Activated T-cell treated with anti-CD3 and anti-CD28 coated beads, Interleukin-2, amount 50 U/mL, for 72 hours (primary cell): ENCODE data around the gene TBC1D3. TPM values are rescaled to one million over a fixed set of nuclear protein-coding genes. Genes with fewer than 3 reads are reported as not detected.
"Not testable (repeated sequence)": the region's sequence is repeated elsewhere in the genome, so short reads cannot be mapped to it uniquely, and the experiment has no call there.

Experiments used
- ATAC-seq, 2 donors: fragments of 150-1000 bp; cut with Tn5 transposase; replicated peaks in 1 of 2; 2 replicates each; pipeline ENCODE4 v1.10.0; 2021; ENCODE audit warnings: moderate library complexity in 2 of 2, mild to moderate bottlenecking in 1 of 2
- DNase-seq, 2 donors: peaks; one replicate each; pipeline ENCODE4 v3.0.0; 2021 to 2022; ENCODE audit warnings: mixed read lengths in 1 of 2
- H3K27ac Mint-ChIP-seq: one replicate; pipeline ENCODE4 v1.8.0; 2022; ENCODE audit warnings: mild to moderate bottlenecking, moderate library complexity, mixed read lengths
- H3K27me3 Mint-ChIP-seq: one replicate; pipeline ENCODE4 v1.8.0; 2022; ENCODE audit warnings: low read depth, mixed read lengths
- H3K36me3 Mint-ChIP-seq, 2 donors: one replicate each; pipeline ENCODE4 v1.8.0; 2022; ENCODE audit warnings: mixed read lengths in 2 of 2, mild to moderate bottlenecking in 1 of 2; ENCODE audit not compliant: insufficient read depth in 2 of 2
- H3K4me1 Mint-ChIP-seq: one replicate; pipeline ENCODE4 v1.8.0; 2022; ENCODE audit warnings: low read depth, mixed read lengths
- H3K4me3 Mint-ChIP-seq, 2 donors: one replicate each; pipeline ENCODE4 v1.8.0; 2022; ENCODE audit warnings: mild to moderate bottlenecking in 2 of 2, mixed read lengths in 2 of 2, moderate library complexity in 2 of 2
- H3K9me3 Mint-ChIP-seq, 2 donors: one replicate each; pipeline ENCODE4 v1.8.0; 2022; ENCODE audit warnings: mixed read lengths in 2 of 2
- total RNA-seq, 2 donors: library from RNA; stranded (reverse); gene quantifications; one replicate each; pipeline ENCODE4 v1.2.3, GENCODE V29; 2022

TBC1D3 gene
- total RNA-seq = not detected

DNA sequence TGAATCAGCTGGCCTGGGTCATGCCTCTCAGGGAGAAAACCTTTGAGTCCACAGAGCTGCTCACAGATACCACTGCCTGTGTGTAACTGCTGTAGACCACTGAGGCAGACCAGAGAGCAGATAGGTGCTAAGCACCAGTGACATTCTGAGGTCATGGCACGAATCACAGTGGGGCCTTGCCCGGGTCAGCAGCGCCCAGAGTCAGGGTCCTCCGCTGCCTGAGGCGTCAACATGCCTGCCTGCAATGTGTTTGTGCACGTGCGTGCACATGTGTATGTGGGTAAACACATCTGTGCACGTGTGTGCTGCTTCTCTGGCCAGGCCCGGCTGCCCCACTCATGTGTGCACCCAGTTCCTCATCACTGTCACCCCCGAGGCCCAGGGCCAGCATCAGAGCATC is at the start of gene TBC1D3:
TBC1D3 (minus strand) TSS at position 101 of the 400 bp plus-strand sequence. CDS start 1,526 bp downstream, outside the sequence.
- not testable (repeated sequence) for H3K9me3 Mint-ChIP-seq, H3K4me1 Mint-ChIP-seq, H3K27me3 Mint-ChIP-seq, ATAC-seq, H3K27ac Mint-ChIP-seq, DNase-seq, H3K36me3 Mint-ChIP-seq, H3K4me3 Mint-ChIP-seq

DNA sequence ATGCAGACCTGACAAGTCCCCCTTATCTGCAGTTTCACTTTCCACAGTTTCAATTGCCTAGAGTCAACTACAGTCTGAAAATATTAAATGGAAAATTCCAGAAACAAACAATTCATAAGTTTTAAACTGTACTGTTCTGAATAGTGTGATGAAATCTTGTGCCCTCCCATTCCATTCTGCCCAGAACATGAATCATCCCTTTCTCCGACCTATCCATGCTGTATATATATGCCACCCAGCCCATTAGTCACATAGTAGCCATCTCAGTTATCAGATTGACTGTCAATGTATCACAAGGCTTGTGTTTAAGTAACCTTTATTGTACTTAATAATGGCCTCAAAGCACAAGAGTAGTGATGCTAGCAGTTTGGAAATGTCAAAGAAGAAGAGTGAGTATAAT is 40.4 kb upstream of the TBC1D3 start:
- H3K36me3 Mint-ChIP-seq, DNase-seq, H3K4me1 Mint-ChIP-seq, H3K27ac Mint-ChIP-seq, H3K27me3 Mint-ChIP-seq, H3K4me3 Mint-ChIP-seq, H3K9me3 Mint-ChIP-seq: not testable (repeated sequence)
- peak in 1 of 2 donors; percentile 58 for ATAC-seq

DNA sequence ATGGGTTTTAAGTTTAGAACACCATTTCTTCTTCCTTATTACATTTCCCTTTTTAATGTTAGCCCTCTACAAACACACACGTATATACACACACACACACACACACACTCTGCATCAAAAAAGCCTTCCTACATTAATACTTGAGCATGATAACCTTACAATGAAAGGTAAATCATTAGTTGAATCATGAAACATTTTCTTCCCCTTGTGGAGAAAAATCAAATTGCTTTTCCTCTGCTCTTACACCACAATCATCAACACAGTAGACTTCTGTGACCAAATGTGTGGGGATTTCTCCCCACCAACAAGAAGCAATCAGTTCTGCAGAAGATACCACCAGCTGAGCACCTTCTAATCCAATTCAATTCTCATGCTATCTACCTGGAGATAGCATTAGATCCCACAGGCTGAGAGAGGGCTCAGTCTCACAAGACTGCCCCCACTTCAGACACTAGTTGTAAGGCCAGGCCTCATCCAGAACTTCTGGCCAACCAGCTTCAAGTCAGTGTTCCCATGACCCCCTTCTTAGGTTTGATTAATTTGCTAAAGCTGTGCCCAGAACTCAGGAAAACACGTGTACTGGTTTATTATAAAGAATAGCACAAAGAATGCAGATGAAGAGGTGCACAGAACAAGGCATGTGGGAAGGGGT is 33.6 kb upstream of the TBC1D3 start:
- not testable (repeated sequence) for H3K4me3 Mint-ChIP-seq, H3K4me1 Mint-ChIP-seq, H3K27ac Mint-ChIP-seq, DNase-seq, ATAC-seq, H3K27me3 Mint-ChIP-seq, H3K9me3 Mint-ChIP-seq, H3K36me3 Mint-ChIP-seq

DNA sequence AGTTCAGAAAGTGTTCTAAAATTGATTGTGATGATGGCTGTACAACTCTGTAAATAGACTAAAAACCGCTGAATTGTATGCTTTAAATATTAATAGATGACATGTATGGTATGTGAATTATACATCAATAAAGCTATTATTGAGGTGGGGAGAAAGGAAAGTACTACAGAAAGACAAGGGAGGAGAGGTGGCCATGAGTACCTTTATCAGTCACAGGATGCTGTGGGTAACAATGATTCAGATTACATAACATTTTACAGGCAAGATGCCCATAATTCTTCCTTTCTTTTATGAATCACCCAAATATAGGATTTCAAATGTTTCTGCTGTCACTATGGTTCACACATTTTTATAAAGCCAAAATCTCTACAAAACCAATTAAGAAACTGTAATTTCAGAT is 28.5 kb upstream of the TBC1D3 start:
- H3K4me3 Mint-ChIP-seq, H3K36me3 Mint-ChIP-seq, H3K27ac Mint-ChIP-seq, H3K9me3 Mint-ChIP-seq, H3K27me3 Mint-ChIP-seq, H3K4me1 Mint-ChIP-seq, DNase-seq: not testable (repeated sequence)
- peak in 1 of 2 donors; percentile 58 for ATAC-seq

DNA sequence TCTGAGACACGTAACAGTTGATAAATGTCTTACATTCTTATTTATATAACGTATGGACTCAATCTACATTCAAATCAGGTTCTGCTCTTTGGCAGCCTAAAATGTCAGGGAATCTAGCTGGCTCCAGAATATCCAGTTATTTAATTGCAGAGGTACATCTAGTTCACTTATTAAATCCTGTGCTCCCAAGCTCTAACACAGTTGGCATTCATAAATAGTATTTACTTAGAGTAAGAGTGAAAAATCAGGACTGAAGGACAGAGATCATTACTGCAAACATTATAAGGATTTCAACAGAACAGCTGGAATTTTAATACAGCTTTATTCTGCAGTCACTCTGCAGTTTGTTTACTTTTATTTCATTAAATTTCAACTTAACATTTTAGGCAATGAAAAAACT is 7.9 kb upstream of the TBC1D3 start:
- H3K27me3 Mint-ChIP-seq = not testable (repeated sequence)

DNA sequence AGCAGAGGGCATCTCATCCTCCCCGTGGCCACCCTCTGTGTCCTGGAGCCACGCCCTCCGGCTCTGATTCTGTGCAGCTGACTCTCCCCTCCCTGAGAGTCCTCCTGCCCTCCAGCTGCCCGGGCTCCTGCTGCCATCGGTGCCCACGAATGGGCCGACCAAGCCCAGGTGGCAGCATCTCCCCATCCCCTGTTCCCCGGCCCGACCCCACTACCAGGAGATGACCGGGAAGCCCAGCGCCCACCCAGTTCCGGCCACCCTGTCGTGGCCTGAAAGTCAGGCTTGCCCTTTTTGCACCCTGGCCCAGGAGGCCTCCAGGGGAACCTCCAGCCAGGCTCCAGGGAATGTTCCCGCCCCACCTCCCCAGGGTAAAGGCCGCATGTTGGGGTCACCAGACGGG is 57.5 kb downstream of the TBC1D3 start:
- not testable (repeated sequence) for H3K27me3 Mint-ChIP-seq, H3K4me3 Mint-ChIP-seq, H3K36me3 Mint-ChIP-seq

More for the DNA sequence above, 7.9 kb upstream of the TBC1D3 start:
- H3K4me3 Mint-ChIP-seq, H3K36me3 Mint-ChIP-seq, H3K9me3 Mint-ChIP-seq, ATAC-seq, DNase-seq, H3K4me1 Mint-ChIP-seq, H3K27ac Mint-ChIP-seq: not testable (repeated sequence)

More for the DNA sequence above, 57.5 kb downstream of the TBC1D3 start:
- DNase-seq, H3K9me3 Mint-ChIP-seq, H3K4me1 Mint-ChIP-seq, ATAC-seq, H3K27ac Mint-ChIP-seq: not testable (repeated sequence)

Other genes starting within 250 kb of the TBC1D3 start
- 10 to 100 TPM; 23.7 to 26.1 TPM for gene TBC1D3L, start 203.5 kb downstream of the TBC1D3 start, total RNA-seq
- gene TBC1D3D, start 188.6 kb downstream of the TBC1D3 start, total RNA-seq = 10 to 100 TPM in 1 of 2 donors, 1 to 10 TPM in 1; 3.1 to 16.9 TPM
- 10 to 100 TPM in 1 of 2 donors, 1 to 10 TPM in 1; 4.7 to 10.3 TPM for gene TBC1D3C, start 123.9 kb downstream of the TBC1D3 start, total RNA-seq
- gene TBC1D3E, start 64.6 kb downstream of the TBC1D3 start, total RNA-seq = not detected
- 10 to 100 TPM; 54.9 to 67.1 TPM for gene MRPL45, start 104.6 kb upstream of the TBC1D3 start, total RNA-seq
- gene GPR179, start 151.4 kb upstream of the TBC1D3 start, total RNA-seq = under 1 TPM; 0.09 to 0.60 TPM
- gene SOCS7, start 159.3 kb upstream of the TBC1D3 start, total RNA-seq = 10 to 100 TPM; 35.7 to 44.7 TPM
- gene ARHGAP23, start 235.9 kb upstream of the TBC1D3 start, total RNA-seq = 1 to 10 TPM; 2.6 to 2.7 TPM